Skeletal muscle cell (primary cell): Measurements from ENCODE around the gene TMEM69.

Source experiments
- DNase-seq: peaks from one replicate; pipeline ENCODE4 v3.0.0-alpha.2; 2010; ENCODE audit warnings: low read depth
- H3K4me3 ChIP-seq: 2 replicates; pipeline ENCODE4 v1.5.1; 2011; ENCODE audit warnings: low read depth, mild to moderate bottlenecking, control low read depth, low read length, moderate library complexity

TMEM69 gene

GRCh38 chr1:45687754-45688740 lies at the start of gene TMEM69:
Gene TMEM69 (plus strand): TSS chr1:45688181. CDS start chr1:45691069, 2,888 bp downstream.
- DNase-seq = peak; percentile 71
- H3K4me3 ChIP-seq = peak within 1 kb of the TSS; percentile 99

- H3K4me3 ChIP-seq = no peak overlapping the region
- no peak for DNase-seq
Observed at GRCh38 chr1:45640293-45640692, 47.7 kb upstream of the TMEM69 start.

GRCh38 chr1:45643321-45643720 lies 44.7 kb upstream of the TMEM69 start:
- DNase-seq = no peak
- H3K4me3 ChIP-seq = no peak overlapping the region

GRCh38 chr1:45643978-45644377 lies 44.0 kb upstream of the TMEM69 start:
- no peak for DNase-seq
- no peak overlapping the region for H3K4me3 ChIP-seq

- DNase-seq = no peak
- H3K4me3 ChIP-seq = no peak overlapping the region
Observed at GRCh38 chr1:45644661-45645060, 43.3 kb upstream of the TMEM69 start.

GRCh38 chr1:45647248-45648021 lies 40.5 kb upstream of the TMEM69 start:
- H3K4me3 ChIP-seq = no peak overlapping the region
- DNase-seq = no peak

- DNase-seq = peak; percentile 9
- H3K4me3 ChIP-seq = no peak overlapping the region
Observed at GRCh38 chr1:45654540-45655280, 33.3 kb upstream of the TMEM69 start.

GRCh38 chr1:45656573-45657226 lies 31.3 kb upstream of the TMEM69 start:
- no peak overlapping the region for H3K4me3 ChIP-seq
- no peak for DNase-seq

- H3K4me3 ChIP-seq = no peak overlapping the region
- no peak for DNase-seq
Observed at GRCh38 chr1:45658171-45658570, 29.8 kb upstream of the TMEM69 start.

GRCh38 chr1:45659222-45659621 lies 28.8 kb upstream of the TMEM69 start:
- H3K4me3 ChIP-seq = no peak overlapping the region
- no peak for DNase-seq

GRCh38 chr1:45660336-45660735 lies 27.6 kb upstream of the TMEM69 start:
- H3K4me3 ChIP-seq = no peak overlapping the region
- DNase-seq = no peak

- H3K4me3 ChIP-seq = no peak overlapping the region
- DNase-seq = no peak
Observed at GRCh38 chr1:45666836-45667235, 21.1 kb upstream of the TMEM69 start.

- DNase-seq = no peak
- H3K4me3 ChIP-seq = no peak overlapping the region
Observed at GRCh38 chr1:45667321-45668111, 20.5 kb upstream of the TMEM69 start.

GRCh38 chr1:45668526-45668925 lies 19.5 kb upstream of the TMEM69 start:
- no peak for DNase-seq

GRCh38 chr1:45669379-45669778 lies 18.6 kb upstream of the TMEM69 start:
- DNase-seq = no peak
- no peak overlapping the region for H3K4me3 ChIP-seq

More at GRCh38 chr1:45668526-45668925, 19.5 kb upstream of the TMEM69 start:
- H3K4me3 ChIP-seq = no peak overlapping the region

- DNase-seq = no peak
- H3K4me3 ChIP-seq = no peak overlapping the region
Observed at GRCh38 chr1:45669859-45670655, 17.9 kb upstream of the TMEM69 start.

GRCh38 chr1:45673956-45674355 lies 14.0 kb upstream of the TMEM69 start:
- DNase-seq = no peak
- no peak overlapping the region for H3K4me3 ChIP-seq

- H3K4me3 ChIP-seq = no peak overlapping the region
- no peak for DNase-seq
Observed at GRCh38 chr1:45674478-45674877, 13.5 kb upstream of the TMEM69 start.
